GM21390 (cell line): ENCODE data around the gene CAMSAP2.
"Not testable (repeated sequence)": the region's sequence is repeated elsewhere in the genome, so short reads cannot be mapped to it uniquely, and the experiment has no call there.

Experiments used
- ATAC-seq: cut with Tn5 transposase; IDR thresholded peaks from one replicate; pipeline ENCODE4 v1.9.1; 2021; ENCODE audit not compliant: unreplicated experiment

CAMSAP2 gene

GRCh38 chr1:200779326-200779725 lies 40.6 kb downstream of the CAMSAP2 start:
- ATAC-seq: no peak

GRCh38 chr1:200780545-200781369 lies 42.1 kb downstream of the CAMSAP2 start:
- peak; percentile 74 for ATAC-seq

GRCh38 chr1:200783926-200784325 lies 45.2 kb downstream of the CAMSAP2 start:
- ATAC-seq: no peak

- ATAC-seq: no peak
Observed at GRCh38 chr1:200784576-200784975, 45.9 kb downstream of the CAMSAP2 start.

- no peak for ATAC-seq
Observed at GRCh38 chr1:200786788-200787187, 48.1 kb downstream of the CAMSAP2 start.

- no peak for ATAC-seq
Observed at GRCh38 chr1:200787896-200788387, 49.2 kb downstream of the CAMSAP2 start.

GRCh38 chr1:200791012-200791411 lies 52.3 kb downstream of the CAMSAP2 start:
- ATAC-seq: not testable (repeated sequence)

GRCh38 chr1:200793677-200794076 lies 55.0 kb downstream of the CAMSAP2 start:
- no peak for ATAC-seq

GRCh38 chr1:200794506-200795065 lies 55.9 kb downstream of the CAMSAP2 start:
- ATAC-seq: no peak

- no peak for ATAC-seq
Observed at GRCh38 chr1:200795156-200795555, 56.5 kb downstream of the CAMSAP2 start.

- ATAC-seq: no peak
Observed at GRCh38 chr1:200802042-200802441, 63.3 kb downstream of the CAMSAP2 start.

GRCh38 chr1:200802865-200803512 lies 64.3 kb downstream of the CAMSAP2 start:
- ATAC-seq: peak; percentile 70

- ATAC-seq: no peak
Observed at GRCh38 chr1:200805719-200806118, 67.0 kb downstream of the CAMSAP2 start.

- ATAC-seq: no peak
Observed at GRCh38 chr1:200808846-200809245, 70.2 kb downstream of the CAMSAP2 start.

GRCh38 chr1:200811704-200812103 lies 73.0 kb downstream of the CAMSAP2 start:
- no peak for ATAC-seq

GRCh38 chr1:200816624-200817224 lies 78.0 kb downstream of the CAMSAP2 start:
- ATAC-seq: not testable (repeated sequence)

GRCh38 chr1:200818248-200818647 lies 79.6 kb downstream of the CAMSAP2 start:
- no peak for ATAC-seq

- no peak for ATAC-seq
Observed at GRCh38 chr1:200819726-200820125, 81.0 kb downstream of the CAMSAP2 start.

- ATAC-seq: no peak
Observed at GRCh38 chr1:200831091-200831490, 92.4 kb downstream of the CAMSAP2 start.

- no peak for ATAC-seq
Observed at GRCh38 chr1:200834383-200834782, 95.7 kb downstream of the CAMSAP2 start.

GRCh38 chr1:200836213-200836612 lies 97.5 kb downstream of the CAMSAP2 start:
- ATAC-seq: no peak
